ENCODE measurements around the gene GATAD2B. TPM values are rescaled to one million over a fixed set of nuclear protein-coding genes. Genes with fewer than 3 reads are reported as not detected.
"Not testable (repeated sequence)": the region's sequence is repeated elsewhere in the genome, so short reads cannot be mapped to it uniquely, and the experiment has no call there.

Gene GATAD2B
- total RNA-seq, 1 experiment from 2014 or later: 5.0 TPM

DNA sequence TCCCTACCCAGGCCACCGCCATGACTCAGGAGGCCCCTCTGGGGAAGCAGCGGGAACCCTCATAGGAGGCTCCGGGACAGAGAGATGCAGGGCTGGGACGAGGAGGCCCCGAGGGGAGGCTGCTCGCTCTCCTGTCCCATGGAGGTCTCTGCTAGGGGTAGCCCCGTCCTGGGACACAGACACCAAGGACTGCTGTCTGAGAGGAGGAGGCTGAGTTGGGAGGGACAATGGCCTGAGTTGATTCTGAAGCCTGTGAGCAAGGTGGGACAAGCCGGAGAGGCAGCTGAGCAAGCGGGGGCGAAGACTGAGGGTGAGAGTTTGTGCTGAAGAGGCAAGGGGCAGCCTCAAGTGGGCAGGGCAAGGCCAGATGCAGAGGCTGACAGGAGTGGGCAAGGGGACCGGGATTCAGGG, 130.1 kb downstream of the GATAD2B start:
- no peak for DNase-seq (ENCODE audit: low spot score)
- in situ Hi-C loops (cut with HindIII; ENCODE audit: low sequenced_read_pairs): no loop called here

DNA sequence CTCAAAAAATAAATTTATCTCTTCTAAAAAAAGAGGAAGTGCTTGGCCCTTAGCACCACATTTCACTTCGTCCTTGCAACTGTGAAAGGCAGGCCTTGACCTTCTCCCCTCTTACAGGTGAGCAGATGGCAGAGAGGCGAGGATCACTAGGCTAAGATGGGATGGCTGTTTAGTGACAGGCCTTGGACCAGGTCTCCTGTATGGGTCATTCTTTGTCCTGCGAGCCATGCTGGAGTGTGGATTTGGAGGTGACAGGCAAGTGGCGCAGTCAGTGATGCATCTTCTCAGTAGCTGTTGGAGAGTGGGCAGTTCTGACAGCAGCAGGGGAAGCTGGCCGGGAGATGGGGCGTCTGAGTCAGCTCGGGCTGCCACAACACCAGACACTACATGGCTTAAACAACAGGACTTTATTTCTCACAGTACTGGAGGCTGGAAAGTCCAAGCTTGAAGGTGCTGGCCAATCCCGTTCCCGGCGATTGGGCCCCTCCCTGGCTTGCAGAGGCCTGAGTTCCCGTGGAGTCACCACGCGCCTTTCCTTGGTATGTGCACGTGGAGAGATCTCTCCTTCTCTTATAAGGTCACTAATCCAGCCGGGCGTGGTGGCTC, 131.0 kb downstream of the GATAD2B start:
- in situ Hi-C loops (cut with HindIII; ENCODE audit: low sequenced_read_pairs): no loop called here
- no peak for DNase-seq (ENCODE audit: low spot score)

DNA sequence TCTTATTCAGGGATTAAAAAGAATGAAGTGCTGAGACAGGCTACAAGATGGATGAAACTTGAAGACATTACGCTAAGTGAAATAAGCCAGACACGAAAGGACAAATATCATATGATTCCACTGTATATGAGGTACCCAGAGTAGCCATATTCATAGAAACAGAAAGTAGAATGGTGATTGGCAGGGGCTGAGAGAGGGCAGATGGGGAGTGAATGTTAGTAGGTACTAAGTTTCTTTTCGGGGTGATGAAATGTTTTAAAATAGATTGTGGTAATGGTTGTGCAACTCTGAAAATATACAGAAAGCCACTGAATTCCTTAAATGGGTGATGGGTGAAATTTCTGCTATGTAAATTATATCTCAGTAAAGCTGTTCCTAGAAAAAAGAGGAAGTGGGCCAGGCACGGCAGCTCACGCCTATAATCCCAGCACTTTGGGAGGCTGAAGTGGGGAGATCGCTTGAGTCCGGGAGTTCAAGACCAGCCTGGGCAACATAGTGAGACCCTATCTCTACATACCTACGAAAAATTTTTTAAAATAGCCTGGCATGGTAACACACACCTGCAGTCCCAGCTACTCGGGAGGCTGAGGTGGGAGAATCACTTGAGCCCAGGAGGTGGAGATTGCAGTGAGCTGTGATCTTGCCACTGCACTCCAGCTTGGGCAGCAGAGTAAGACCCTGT, 131.7 kb downstream of the GATAD2B start:
- DNase-seq (ENCODE audit: low spot score): no peak
- in situ Hi-C loops (cut with HindIII; ENCODE audit: low sequenced_read_pairs): no loop called here

DNA sequence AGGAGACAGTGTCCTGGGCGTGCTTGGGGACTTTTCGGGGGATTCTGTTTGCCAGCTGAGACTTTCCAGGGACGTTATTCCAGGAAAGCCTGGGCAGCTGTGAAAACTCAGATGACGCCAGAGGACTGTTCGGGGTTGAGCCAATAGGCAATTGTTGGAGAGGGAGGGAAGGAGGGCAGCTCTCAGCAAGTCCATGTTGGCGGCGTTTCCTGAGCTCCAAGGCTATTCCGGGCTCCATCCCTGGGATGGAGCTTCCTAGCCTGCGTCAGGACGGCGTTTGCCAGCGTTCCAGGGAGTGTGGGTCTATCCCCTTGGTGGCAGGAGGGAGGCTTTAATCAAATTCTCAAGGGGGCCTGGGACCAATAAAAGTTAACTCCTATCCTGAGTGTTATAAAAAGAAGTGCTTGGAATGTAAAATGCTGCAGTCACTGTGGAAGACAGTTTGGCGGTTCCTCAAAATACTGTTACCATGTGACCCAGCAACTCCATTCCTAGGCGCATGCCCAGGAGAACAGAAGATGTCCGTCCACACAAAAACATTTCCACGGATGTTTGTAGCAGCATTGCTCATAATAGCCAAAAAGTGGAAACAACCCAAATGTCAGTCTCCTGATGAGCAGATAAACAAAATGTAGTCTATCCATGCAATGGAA, 132.3 kb downstream of the GATAD2B start:
- in situ Hi-C loops (cut with HindIII; ENCODE audit: low sequenced_read_pairs): no loop called here

DNA sequence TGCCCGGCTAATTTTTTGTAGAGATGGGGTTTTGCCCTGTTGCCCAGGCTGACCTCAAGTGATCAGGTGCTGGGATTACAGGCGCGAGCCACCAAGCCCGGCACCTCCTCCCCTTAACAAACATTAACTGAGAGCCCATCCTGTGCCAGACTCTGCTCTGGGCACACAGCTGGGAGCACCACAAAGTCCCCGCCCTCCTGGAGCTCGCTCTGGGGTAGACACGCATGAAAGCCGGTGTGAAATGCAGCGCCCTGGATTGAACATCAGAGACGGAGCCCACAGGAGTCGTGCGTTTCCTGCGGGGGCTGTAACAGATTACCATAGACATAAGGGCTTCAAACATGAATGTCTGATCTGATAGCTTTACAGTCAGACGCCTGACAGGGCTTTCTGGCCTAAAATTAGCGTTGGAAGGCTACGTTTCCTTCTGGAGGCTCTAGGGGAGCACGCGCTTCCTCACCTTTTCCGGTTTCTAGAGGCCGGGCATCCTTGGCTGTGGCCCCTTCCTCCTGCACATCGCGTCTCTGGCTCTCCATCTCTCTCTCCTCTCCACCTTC, 133.2 kb downstream of the GATAD2B start:
- in situ Hi-C loops (cut with HindIII; ENCODE audit: low sequenced_read_pairs): no loop called here
- DNase-seq (ENCODE audit: low spot score): peak; percentile 59

More for the DNA sequence above, 132.3 kb downstream of the GATAD2B start:
- peak; percentile 92 for DNase-seq (ENCODE audit: low spot score)

DNA sequence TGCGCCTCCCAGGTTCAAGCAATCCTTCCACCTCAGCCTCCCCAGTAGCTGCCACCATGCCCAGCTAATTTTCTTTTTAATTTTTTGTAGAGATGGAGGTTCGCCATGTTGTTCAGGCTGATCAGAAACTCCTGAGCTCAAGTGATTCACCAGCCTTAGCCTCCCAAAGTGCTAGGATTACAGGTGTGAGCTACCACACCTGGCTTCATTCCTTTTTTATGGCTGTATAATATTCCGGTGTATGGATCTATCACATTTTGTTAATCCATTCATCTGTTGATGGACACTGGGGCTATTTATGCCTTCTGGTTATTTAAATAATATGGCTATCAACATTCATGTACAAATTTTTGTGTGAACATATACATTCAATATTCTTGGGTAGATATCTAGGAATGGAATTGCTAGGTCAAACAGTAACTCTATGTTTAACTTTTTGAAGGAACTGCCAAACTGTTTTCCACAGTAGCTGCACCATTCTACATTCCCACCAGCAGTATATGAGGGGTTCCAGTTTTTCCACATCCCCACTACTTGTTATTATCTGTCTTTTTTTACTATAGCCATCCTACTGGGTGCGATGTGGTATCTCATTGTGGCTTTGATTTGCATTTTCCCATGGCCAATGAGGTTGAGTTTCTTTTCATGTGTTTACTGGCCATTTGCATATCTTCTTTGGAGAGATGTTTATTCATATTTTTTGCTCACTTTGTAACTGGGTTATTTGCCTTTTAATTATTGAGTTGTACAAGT, 136.6 kb downstream of the GATAD2B start:
- in situ Hi-C loops (cut with HindIII; ENCODE audit: low sequenced_read_pairs): no loop called here
- DNase-seq (ENCODE audit: low spot score): no peak

DNA sequence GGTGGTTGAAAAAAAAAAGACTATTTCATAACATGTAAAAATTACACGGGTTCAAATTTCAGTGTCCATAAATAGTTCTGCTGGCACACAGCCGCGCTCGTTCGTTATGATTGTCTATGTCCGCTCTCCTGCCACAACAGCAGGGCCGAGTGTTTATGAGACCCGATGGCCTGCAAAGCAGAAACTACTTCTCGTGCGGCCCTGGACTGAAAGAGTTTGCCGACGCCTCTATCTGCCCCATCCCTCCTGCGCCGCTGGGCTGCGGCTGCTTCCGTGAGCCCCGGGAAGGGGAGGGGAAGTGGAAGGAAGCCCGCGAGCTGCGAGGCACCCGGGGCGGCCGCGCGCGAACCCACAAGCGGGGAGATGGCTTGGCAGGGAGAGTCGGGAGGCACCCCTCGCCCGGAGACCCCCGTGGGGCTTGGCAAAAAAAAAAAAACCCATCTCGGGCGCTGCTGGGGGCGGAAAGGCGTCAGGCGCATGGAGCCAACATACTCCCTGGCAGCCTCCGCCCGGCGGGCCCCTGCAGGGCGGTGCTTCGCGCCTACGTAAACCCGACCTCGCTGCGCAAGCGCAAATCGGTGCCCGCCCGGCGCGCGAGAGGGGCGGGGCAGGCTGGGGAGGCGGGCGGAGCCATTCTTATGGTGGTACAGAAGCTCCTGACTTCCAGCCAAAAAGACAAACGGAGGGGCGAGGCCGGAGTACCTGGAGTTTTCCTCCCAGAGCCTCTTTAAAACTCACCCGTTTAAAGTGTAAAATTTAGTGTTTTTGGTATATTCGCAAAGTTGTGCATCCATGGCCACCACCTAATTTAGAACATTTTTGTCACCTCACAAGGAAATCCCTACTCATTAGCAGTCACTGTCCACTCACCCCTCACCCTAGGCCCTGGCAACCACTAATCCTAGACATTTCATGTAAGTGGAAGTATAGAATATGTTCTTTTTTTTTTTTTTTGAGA, 139.3 kb downstream of the GATAD2B start:
- in situ Hi-C loops (cut with HindIII; ENCODE audit: low sequenced_read_pairs): no loop called here

DNA sequence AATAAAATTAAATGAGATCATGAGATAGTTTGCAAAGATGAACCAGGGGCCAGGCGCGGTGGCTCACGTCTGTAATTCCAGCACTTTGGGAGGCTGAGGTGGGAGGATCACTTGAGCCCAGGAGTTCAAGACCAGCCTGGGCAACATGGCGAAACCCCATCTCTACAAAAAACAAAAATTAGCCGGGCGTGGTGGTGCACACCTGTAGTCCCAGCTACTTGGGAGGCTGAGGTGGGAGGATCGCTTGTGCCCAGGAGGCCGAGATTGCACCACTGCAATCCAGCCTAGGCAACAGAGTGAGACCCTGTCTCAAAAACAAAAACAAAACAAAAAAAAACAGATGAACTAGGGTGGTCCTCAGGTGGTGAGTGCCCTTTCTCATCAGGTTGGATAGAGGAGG, 140.1 kb downstream of the GATAD2B start:
- not testable (repeated sequence) for DNase-seq (ENCODE audit: low spot score)

More for the DNA sequence above, 139.3 kb downstream of the GATAD2B start:
- peak; percentile 88 for DNase-seq (ENCODE audit: low spot score)

DNA sequence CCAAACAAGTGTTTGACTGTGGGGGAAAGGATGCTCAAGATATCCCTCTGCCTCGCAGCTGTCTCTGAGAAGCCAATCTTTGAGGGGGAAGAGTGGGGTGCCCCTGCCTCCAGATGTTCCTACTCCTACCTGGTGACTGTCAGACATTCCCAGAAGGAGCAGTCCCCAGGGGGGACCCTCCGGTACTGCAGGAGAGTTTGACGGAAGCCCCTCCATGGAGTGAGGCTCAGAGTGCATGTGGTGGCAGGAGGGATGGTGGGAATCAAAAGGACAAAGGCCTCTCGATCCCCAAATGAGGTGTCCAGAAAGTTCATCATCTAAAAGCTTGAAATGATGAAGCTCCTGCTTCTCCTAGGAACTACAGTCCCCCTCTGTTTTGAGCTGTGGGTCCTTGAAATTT, 142.2 kb downstream of the GATAD2B start:
- no peak for DNase-seq (ENCODE audit: low spot score)
- in situ Hi-C loops (cut with HindIII; ENCODE audit: low sequenced_read_pairs): no loop called here

More for the DNA sequence above, 140.1 kb downstream of the GATAD2B start:
- in situ Hi-C loops (cut with HindIII; ENCODE audit: low sequenced_read_pairs): not testable (repeated sequence)

DNA sequence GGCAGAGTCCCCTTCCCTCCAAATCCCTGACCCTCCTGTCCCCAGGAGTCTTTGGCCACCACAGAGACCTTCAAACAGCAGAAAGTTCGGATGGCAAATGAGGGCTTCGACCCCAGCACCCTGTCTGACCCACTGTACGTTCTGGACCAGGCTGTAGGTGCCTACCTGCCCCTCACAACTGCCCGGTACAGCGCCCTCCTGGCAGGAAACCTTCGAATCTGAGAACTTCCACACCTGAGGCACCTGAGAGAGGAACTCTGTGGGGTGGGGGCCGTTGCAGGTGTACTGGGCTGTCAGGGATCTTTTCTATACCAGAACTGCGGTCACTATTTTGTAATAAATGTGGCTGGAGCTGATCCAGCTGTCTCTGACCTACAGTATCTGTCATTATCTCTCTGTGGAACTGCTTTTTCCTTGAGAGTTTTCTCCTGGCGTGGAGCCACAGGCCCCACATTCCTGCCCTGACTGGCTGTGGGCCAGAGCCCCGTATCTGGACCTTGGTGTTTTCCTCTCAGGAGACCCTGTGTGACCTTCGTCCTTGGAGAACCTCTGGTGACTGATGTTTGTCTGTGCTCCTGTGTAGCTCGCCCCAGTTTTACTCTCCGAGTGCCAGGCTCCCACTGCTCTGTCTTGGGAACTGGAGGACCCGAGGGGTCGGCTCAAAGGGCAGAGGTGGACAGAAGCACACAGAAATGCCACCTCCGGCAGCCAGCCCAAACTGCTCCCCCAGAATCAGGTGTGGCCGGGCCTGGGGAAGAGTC, 142.8 kb downstream of the GATAD2B start:
- in situ Hi-C loops (cut with HindIII; ENCODE audit: low sequenced_read_pairs): no loop called here
- DNase-seq (ENCODE audit: low spot score): no peak

DNA sequence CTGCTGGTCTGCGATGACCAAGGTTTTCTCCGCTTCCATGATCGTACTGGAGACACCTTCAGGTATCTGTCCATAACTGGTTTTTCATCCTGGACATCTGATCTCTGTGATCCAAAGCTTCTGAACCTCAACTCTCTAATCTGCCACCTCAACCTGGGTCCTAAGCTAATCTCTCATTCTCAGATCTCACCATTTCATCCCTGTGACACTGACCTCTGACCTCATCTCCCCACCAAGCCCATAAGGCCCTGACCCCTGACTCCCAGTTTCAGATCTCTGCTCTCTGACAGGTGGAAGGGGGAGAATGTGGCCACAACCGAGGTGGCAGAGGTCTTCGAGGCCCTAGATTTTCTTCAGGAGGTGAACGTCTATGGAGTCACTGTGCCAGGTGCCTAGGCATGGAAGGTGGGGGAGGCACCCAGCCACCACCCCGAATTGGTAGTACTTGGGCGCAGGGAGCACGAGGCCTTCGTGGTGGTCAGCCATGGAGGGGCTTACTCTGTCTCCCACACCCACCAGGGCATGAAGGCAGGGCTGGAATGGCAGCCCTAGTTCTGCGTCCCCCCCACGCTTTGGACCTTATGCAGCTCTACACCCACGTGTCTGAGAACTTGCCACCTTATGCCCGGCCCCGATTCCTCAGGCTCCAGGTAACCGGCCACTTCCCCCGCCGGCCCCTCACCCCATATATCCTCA, 143.8 kb downstream of the GATAD2B start:
- in situ Hi-C loops (cut with HindIII; ENCODE audit: low sequenced_read_pairs): no loop called here
- no peak for DNase-seq (ENCODE audit: low spot score)

DNA sequence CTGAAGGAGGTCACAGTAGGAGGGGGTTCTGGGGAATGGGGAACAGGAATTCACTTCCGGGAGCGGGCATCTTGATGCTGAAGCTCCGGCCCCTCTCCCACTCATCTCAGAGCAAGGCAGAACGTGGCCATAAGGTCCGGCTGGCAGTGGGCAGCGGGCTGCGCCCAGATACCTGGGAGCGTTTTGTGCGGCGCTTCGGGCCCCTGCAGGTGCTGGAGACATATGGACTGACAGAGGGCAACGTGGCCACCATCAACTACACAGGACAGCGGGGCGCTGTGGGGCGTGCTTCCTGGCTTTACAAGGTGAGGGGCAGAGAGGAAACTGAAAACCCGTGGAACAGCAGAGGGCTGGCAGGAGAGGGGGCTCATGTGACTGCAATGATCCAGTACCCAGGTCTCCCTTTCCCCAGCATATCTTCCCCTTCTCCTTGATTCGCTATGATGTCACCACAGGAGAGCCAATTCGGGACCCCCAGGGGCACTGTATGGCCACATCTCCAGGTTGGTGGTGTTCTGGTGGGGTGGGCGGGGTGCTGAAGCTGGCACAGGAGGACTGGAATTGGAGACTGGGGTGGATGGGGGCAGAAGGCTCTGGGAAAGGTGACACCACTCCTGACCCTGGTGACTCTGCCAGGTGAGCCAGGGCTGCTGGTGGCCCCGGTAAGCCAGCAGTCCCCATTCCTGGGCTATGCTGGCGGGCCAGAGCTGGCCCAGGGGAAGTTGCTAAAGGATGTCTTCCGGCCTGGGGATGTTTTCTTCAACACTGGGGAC, 144.5 kb downstream of the GATAD2B start:
- peak; percentile 37 for DNase-seq (ENCODE audit: low spot score)
- in situ Hi-C loops (cut with HindIII; ENCODE audit: low sequenced_read_pairs): no loop called here

DNA sequence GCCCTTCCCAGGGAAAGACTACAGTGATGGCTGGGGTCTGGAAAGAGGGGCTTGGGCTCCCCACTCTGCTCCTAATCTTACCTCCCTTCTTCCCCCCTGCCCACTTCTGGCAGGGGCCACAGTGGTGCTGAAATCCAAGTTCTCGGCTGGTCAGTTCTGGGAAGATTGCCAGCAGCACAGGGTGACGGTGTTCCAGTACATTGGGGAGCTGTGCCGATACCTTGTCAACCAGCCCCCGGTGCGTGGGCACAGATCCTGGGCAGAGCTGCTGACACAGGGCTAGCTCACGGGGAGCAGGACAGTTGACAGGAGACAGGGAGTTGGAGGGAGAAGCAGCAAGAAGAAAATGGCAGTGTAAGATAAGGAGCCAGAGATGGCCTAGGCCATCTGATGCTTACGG, 145.1 kb downstream of the GATAD2B start:
- DNase-seq (ENCODE audit: low spot score): peak; percentile 53
- in situ Hi-C loops (cut with HindIII; ENCODE audit: low sequenced_read_pairs): no loop called here

DNA sequence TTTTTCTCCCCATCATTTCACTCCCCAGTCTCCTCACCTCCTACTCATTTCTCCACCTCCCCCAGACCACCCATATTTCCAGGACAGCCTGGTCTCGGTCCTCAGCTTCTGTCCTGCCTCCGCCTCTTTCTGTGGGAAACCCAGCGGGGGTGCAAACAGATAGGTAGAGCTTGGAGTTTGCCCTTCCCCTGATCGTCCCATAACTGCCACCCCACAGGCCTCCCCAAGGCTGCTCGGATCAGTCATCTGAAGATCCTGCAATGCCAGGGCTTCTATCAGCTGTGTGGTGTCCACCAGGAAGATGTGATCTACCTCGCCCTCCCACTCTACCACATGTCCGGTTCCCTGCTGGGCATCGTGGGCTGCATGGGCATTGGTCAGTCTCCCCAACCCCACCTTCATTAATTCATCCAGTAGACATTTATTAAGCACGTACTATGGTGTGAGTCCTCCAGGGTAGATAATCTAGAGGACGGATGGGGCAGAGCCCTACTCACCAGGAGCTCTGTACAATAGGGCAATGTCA, 145.9 kb downstream of the GATAD2B start:
- in situ Hi-C loops (cut with HindIII; ENCODE audit: low sequenced_read_pairs): no loop called here
- DNase-seq (ENCODE audit: low spot score): no peak

DNA sequence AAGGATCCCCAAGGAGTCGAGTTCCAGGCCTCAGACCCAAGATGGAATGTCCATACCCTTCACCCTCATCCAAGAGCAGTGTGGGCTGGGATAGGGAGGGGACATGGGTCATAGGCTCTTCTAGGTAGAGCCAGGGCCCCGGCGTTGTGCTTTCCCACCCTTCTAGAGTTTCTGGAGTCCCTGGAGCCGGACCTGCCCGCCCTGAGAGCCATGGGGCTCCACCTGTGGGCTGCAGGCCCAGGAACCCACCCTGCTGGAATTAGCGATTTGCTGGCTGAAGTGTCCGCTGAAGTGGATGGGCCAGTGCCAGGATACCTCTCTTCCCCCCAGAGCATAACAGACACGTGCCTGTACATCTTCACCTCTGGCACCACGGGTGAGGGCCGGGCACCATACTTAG, 146.4 kb downstream of the GATAD2B start:
- in situ Hi-C loops (cut with HindIII; ENCODE audit: low sequenced_read_pairs): no loop called here
- no peak for DNase-seq (ENCODE audit: low spot score)

Data from G401 (cell line).